ENCODE measurements around the gene CCDC157.

- no peak for TF ChIP-seq CTCF (conservative IDR thresholded peaks at IDR 0.05)
- no peak for TF ChIP-seq EZH2 (IDR thresholded peaks at IDR 0.05; ENCODE audit: low read depth)
Measured at GRCh38 chr22:30373331-30374325, 16.8 kb downstream of the CCDC157 start.
